NCI-H187 treated with DMSO at 0.1 percent for 48 hours (cell line): ENCODE results near the gene HPCAL1.

Source experiments
- DNase-seq: peaks from one replicate; lab custom pipeline; 2025; lab: John Stamatoyannopoulos, UW

Gene HPCAL1

DNA sequence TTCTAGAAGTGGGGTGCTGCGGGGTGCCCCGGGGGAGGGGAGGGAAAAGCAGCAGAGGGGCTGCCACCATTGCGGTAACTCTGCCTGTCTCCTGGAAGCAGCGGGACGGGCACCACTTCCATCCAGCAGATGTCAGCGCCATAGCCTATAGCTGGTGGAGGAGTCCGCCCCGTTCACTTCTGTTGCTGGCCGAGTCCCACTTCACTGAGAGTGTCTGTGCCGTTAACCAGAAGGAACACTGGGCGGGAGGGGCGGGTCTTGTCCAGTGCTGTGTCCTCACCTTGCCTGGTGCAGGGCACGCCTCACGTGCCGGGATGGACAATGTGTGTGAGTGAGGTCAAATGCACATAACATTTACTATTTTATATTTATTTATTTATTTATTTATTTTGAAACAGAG, 164.7 kb downstream of the HPCAL1 start:
- DNase-seq, result no peak

DNA sequence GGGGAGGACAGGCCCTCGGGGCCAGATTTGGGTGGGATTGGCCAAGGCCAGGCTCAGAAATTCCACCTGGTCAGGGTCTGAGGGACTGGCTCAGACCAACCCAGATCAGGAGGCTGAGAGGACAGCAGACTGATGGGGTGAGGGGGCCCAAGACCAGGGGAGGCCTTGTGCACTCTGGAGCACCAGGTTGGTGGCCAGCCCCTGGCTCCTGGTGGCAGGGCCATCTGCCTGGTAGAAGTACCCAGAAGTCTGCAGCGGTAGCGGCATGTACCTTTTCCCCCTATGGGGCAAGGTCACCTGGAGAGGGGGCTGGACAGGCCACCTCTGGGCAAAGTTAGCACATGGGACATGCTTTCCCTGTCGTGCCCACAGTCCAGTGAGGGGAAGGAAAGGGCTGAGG, 166.6 kb downstream of the HPCAL1 start:
- no peak for DNase-seq

DNA sequence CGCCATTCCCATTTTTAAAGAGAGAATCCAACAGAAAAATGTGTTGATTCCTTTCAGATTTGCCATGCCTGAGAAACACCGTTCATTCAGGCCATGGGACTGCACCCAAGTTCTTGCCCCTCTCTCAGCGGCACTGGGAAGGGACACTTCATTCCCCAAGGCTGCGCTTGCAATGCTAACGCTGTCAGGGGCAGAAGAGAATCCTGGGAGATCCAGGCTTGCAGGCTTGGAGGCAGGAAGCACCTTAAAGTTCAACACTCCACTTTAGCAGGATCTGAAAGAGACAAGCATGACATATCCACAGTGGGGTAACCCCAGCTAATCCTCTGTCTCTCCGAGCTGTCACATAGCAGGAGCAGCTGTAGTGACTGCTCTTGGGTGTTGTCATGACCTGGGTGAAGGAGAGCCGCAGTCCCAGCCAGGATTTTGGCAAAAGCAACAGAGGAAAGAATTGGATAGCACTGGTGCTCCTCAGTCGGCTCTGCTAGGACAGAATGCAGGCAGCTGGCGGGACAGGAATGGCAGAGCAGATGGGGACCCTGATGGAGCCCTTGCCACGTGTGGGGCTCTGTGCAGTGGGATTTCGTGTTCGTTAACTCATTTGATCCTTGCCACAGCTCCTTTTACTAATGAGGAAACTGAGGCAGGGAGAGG, 167.4 kb downstream of the HPCAL1 start:
- no peak for DNase-seq

DNA sequence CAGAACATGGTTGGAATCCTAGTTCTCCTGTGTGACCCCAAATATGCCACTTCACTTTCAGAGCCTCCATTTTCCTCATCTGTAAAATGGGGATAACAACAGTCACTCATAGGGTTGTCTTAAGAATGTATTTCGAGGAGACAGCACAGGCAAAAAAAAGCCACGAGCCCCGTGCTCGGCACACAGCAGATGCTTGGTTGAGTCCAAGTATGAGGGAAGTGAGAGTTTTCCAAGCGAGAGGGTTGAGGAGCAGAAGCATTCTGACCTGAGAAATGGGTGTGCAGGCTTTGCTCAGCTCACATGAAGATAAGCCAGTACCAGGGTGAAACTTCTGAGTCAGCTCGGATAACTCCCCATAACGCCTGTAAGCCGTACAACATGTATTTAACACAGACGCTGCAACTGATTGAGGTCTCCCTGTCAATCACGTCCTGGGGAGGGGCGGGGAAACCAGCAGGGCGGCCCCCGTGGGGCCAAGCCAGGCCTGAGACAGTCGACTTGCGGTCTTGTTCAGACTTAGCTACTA, 168.4 kb downstream of the HPCAL1 start:
- no peak for DNase-seq

DNA sequence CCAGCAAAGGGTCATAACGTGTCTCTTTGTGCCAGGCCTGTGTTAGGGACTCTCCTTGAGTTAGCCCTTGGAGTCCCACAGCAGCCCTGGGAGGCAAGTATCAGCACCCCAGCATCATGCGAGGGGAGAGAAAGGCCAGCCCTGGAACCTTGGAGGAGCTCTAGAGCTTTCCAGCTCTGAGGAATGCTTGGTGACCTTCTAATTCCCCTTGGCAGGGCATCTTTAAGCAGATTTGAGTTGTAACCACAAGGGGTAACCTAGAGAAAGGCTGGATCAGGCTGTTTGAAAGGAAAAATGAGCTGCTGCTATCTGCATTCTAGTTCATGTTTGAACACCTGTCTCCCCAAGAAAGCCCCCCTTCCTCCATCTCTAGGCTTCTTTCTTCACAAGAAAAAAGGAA, 169.3 kb downstream of the HPCAL1 start:
- no peak for DNase-seq

DNA sequence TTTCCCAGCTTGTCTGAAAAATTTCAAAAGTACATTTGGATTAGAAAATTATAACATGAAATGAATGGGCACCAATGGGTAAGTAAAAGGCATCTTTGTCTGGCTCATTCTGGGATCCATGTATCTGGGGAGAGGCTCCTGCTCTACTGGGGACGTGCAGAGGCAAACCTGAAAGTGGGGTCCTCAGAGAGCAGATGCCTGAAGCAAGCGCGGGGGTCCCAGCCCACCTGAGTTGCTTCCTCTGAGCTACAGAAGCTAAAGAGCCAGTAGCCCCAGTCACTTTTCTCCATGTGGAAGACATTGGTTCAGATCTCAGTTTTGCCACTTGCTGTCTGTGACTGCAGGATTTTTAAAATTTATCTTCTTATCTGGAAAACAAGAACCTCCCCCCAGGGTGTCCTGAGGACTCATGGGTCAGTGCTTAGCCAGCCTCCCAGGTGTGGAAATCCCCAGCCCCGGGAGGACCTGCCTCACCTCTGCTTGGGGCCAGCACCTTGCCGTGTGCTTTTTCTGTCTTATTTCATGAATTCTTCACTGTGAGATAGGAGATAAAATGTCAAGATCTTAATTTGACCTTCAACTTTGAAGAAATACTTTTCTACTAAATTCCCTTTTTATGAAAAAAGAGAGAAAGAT, 170.5 kb downstream of the HPCAL1 start:
- DNase-seq, result no peak

DNA sequence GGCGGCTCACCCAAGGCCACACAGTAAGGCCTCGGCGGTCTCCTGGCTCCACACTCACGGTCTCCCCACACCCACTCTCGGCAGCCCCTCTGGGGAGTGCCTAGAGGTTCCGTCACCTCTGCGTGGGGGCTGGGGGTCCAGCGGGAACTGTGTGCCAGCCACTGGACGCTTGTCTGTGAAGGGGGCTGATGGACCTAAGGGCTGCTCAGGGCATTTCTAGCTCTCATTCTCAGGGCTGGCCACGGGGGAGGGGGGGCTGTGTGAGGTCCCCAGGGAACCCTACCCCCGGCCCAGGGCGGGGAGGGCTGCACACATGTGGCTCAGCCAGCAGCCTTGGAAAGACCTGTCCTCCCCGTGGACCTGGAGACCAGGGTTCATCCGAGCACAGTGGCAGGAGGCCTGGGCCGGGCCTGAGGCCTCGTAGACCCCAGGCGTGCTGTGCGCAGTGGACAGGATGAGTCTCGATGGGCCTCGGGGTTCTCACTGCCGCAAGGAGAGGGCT, 172.6 kb downstream of the HPCAL1 start:
- DNase-seq, result no peak

DNA sequence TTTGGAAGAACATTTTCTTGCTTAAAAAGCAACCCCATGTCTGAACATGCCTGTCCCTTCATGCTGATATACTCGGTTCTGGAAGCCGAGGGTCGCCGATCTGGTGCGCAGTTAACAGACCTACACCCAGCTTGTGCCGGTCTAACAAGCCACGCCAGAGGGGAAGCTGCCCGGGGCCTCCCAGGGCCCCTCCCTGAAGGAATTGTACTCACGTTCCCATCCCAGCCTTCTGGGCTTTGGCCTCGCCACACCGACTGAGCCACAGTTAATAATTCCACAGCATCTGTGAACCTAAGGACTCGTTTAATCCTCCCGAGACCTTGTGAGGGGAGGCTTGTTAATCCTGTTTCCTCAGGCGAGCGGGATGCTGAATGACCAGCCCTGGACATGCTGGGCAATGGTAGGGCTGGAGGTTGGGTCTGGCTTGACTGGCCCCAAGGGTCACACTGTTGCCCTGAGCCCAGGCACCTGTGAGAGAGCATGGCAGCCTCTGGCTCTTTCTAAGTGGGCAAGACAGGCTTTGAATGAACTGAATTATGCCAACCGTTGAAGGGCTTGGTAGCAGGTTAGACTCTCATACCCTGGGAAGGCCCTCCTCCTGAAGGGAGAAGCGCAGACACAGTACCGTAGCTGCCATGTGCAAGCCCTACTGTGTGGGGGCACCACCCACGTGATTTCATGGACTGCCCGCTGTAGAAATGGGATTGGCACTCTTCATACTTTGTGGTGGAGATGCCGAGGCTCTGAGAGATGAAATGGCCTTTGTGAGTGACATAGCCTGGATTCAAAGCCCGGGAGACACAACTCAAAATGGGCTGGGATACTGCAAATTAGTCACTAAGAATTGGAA, 173.3 kb downstream of the HPCAL1 start:
- no peak for DNase-seq

DNA sequence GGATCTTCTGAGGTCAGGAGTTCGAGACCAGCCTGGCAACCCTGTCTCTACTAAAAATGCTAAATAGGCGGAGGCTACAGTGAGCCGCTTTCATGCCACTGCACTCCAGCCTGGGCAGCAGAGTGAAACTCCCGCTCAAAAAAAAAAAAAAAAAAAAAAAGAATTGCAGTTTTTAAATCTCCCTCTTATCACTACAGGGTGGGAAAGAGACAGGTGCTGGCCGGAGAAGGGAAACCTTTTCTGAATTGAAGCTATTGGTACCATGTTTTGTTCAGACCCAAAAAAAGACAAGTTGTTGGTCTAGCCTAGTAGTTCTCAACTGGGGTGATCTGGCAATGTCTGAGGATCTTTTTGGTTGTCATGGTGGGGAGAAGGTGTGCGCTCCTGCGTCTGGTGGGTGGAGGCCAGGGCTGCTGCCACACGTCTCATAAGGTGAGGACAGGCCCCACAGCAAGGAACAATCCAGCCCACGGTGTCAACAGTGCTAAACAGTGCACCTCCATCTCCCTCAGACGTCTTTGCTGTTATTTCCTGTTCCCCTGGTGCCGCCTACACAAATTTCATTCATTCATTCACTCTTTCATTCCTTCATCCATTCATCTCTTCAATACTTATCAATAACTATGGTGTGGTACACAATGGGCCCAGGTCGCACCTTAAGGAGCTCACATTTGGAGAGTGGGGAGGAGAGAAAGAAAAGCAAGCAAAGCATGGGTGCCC, 174.2 kb downstream of the HPCAL1 start:
- DNase-seq, result no peak
